Activated T-helper 17 cell treated with anti-CD3 and anti-CD28 coated beads, Interleukin-2, amount 50 U/mL, for 72 hours (primary cell): ENCODE measurements around the gene TMCC1. TPM values are rescaled to one million over a fixed set of nuclear protein-coding genes. Genes with fewer than 3 reads are reported as not detected.
"Not testable (repeated sequence)": the region's sequence is repeated elsewhere in the genome, so short reads cannot be mapped to it uniquely, and the experiment has no call there.

Experiments
- ATAC-seq: fragments of 150-1000 bp; cut with Tn5 transposase; replicated peaks from 2 replicates; pipeline ENCODE4 v1.10.0; 2021; ENCODE audit warnings: mild to moderate bottlenecking, moderate library complexity
- H3K27ac Mint-ChIP-seq: one replicate; pipeline ENCODE4 v1.8.0; 2022; ENCODE audit warnings: mixed read lengths
- H3K27me3 Mint-ChIP-seq: one replicate; pipeline ENCODE4 v1.8.0; 2022; ENCODE audit warnings: mixed read lengths
- H3K36me3 Mint-ChIP-seq: one replicate; pipeline ENCODE4 v1.8.0; 2022; ENCODE audit warnings: low read depth, mild to moderate bottlenecking, mixed read lengths
- H3K4me1 Mint-ChIP-seq: one replicate; pipeline ENCODE4 v1.8.0; 2022; ENCODE audit warnings: mixed read lengths
- H3K4me3 Mint-ChIP-seq: one replicate; pipeline ENCODE4 v1.8.0; 2022; ENCODE audit warnings: mild to moderate bottlenecking, mixed read lengths
- H3K9me3 Mint-ChIP-seq: one replicate; pipeline ENCODE4 v1.8.0; 2022; ENCODE audit warnings: mixed read lengths
- total RNA-seq, 2 donors: library from RNA; stranded (reverse); gene quantifications; one replicate each; pipeline ENCODE4 v1.2.3, GENCODE V29; 2022

TMCC1 gene
- total RNA-seq, 2 donors from 2014 or later: 16.4 to 19.5 TPM

- Mint-ChIP-seq H3K9me3 (no peaks in the 10 kb centered on the region), H3K4me1 (peaks cover 7% of the 10 kb centered on the region), H3K36me3 (no peaks in the 10 kb centered on the region), H3K27me3 (no peaks in the 10 kb centered on the region), H3K4me3 (no peak overlapping the region), H3K27ac (no peak overlapping the region)
- ATAC-seq: no peak
Measured at GRCh38 chr3:129695230-129695629, 198.3 kb downstream of the TMCC1 start.

- H3K4me1 Mint-ChIP-seq: peaks cover 8% of the 10 kb centered on the region
- no peaks in the 10 kb centered on the region for H3K36me3 Mint-ChIP-seq
- H3K4me3 Mint-ChIP-seq: no peak overlapping the region
- no peak overlapping the region for H3K27ac Mint-ChIP-seq
- no peak for ATAC-seq
- H3K9me3 Mint-ChIP-seq: no peaks in the 10 kb centered on the region
- H3K27me3 Mint-ChIP-seq: no peaks in the 10 kb centered on the region
Measured at GRCh38 chr3:129694228-129694627, 199.3 kb downstream of the TMCC1 start.

GRCh38 chr3:129692743-129693142 lies 200.8 kb downstream of the TMCC1 start:
- no peak for ATAC-seq
- H3K27ac Mint-ChIP-seq: no peak overlapping the region
- H3K4me3 Mint-ChIP-seq: no peak overlapping the region
- no peaks in the 10 kb centered on the region for H3K27me3 Mint-ChIP-seq
- H3K36me3 Mint-ChIP-seq: no peaks in the 10 kb centered on the region
- peaks cover 8% of the 10 kb centered on the region for H3K4me1 Mint-ChIP-seq
- no peaks in the 10 kb centered on the region for H3K9me3 Mint-ChIP-seq

- no peak overlapping the region for H3K27ac Mint-ChIP-seq
- peaks cover 8% of the 10 kb centered on the region for H3K4me1 Mint-ChIP-seq
- no peak overlapping the region for H3K4me3 Mint-ChIP-seq
- H3K36me3 Mint-ChIP-seq: no peaks in the 10 kb centered on the region
- no peaks in the 10 kb centered on the region for H3K27me3 Mint-ChIP-seq
- ATAC-seq: no peak
- no peaks in the 10 kb centered on the region for H3K9me3 Mint-ChIP-seq
Measured at GRCh38 chr3:129690963-129691362, 202.5 kb downstream of the TMCC1 start.

GRCh38 chr3:129690406-129690805 lies 203.1 kb downstream of the TMCC1 start:
- peaks cover 12% of the 10 kb centered on the region for H3K4me1 Mint-ChIP-seq
- ATAC-seq: peak; percentile 85
- no peaks in the 10 kb centered on the region for H3K27me3 Mint-ChIP-seq
- no peaks in the 10 kb centered on the region for H3K36me3 Mint-ChIP-seq
- no peaks in the 10 kb centered on the region for H3K9me3 Mint-ChIP-seq
- no peak overlapping the region for H3K27ac Mint-ChIP-seq
- H3K4me3 Mint-ChIP-seq: no peak overlapping the region

- no peaks in the 10 kb centered on the region for H3K27me3 Mint-ChIP-seq
- H3K9me3 Mint-ChIP-seq: no peaks in the 10 kb centered on the region
- H3K4me3 Mint-ChIP-seq: no peak overlapping the region
- peaks cover 12% of the 10 kb centered on the region for H3K4me1 Mint-ChIP-seq
- H3K27ac Mint-ChIP-seq: no peak overlapping the region
- no peaks in the 10 kb centered on the region for H3K36me3 Mint-ChIP-seq
- no peak for ATAC-seq
Measured at GRCh38 chr3:129689036-129689435, 204.5 kb downstream of the TMCC1 start.

- Mint-ChIP-seq H3K36me3 (no peaks in the 10 kb centered on the region), H3K4me1 (peaks cover 12% of the 10 kb centered on the region), H3K27ac (no peak overlapping the region), H3K9me3 (no peaks in the 10 kb centered on the region), H3K4me3 (no peak overlapping the region), H3K27me3 (no peaks in the 10 kb centered on the region)
- no peak for ATAC-seq
Measured at GRCh38 chr3:129688271-129688895, 205.1 kb downstream of the TMCC1 start.

GRCh38 chr3:129687586-129688125 lies 205.9 kb downstream of the TMCC1 start:
- Mint-ChIP-seq H3K36me3 (no peaks in the 10 kb centered on the region), H3K4me3 (no peak overlapping the region), H3K27ac (no peak overlapping the region), H3K27me3 (no peaks in the 10 kb centered on the region), H3K4me1 (peaks cover 12% of the 10 kb centered on the region), H3K9me3 (no peaks in the 10 kb centered on the region)
- no peak for ATAC-seq

GRCh38 chr3:129686941-129687340 lies 206.6 kb downstream of the TMCC1 start:
- no peak for ATAC-seq
- Mint-ChIP-seq H3K27ac (no peak overlapping the region), H3K4me3 (no peak overlapping the region), H3K4me1 (peaks cover 12% of the 10 kb centered on the region), H3K9me3 (no peaks in the 10 kb centered on the region), H3K36me3 (no peaks in the 10 kb centered on the region), H3K27me3 (no peaks in the 10 kb centered on the region)

GRCh38 chr3:129684270-129684669 lies 209.2 kb downstream of the TMCC1 start:
- Mint-ChIP-seq H3K27ac (no peak overlapping the region), H3K9me3 (no peaks in the 10 kb centered on the region), H3K4me3 (no peak overlapping the region), H3K27me3 (no peaks in the 10 kb centered on the region), H3K36me3 (no peaks in the 10 kb centered on the region), H3K4me1 (peaks cover 4% of the 10 kb centered on the region)
- no peak for ATAC-seq

- H3K27ac Mint-ChIP-seq: no peak overlapping the region
- no peak for ATAC-seq
- H3K27me3 Mint-ChIP-seq: no peaks in the 10 kb centered on the region
- H3K9me3 Mint-ChIP-seq: no peaks in the 10 kb centered on the region
- peaks cover 4% of the 10 kb centered on the region for H3K4me1 Mint-ChIP-seq
- H3K4me3 Mint-ChIP-seq: no peak overlapping the region
- no peaks in the 10 kb centered on the region for H3K36me3 Mint-ChIP-seq
Measured at GRCh38 chr3:129683201-129683600, 210.3 kb downstream of the TMCC1 start.

- no peaks in the 10 kb centered on the region for H3K27me3 Mint-ChIP-seq
- H3K4me1 Mint-ChIP-seq: no peaks in the 10 kb centered on the region
- no peaks in the 10 kb centered on the region for H3K9me3 Mint-ChIP-seq
- H3K36me3 Mint-ChIP-seq: no peaks in the 10 kb centered on the region
- H3K4me3 Mint-ChIP-seq: no peak overlapping the region
- no peak for ATAC-seq
- H3K27ac Mint-ChIP-seq: no peak overlapping the region
Measured at GRCh38 chr3:129676985-129677384, 216.5 kb downstream of the TMCC1 start.

GRCh38 chr3:129674798-129675123 lies 218.8 kb downstream of the TMCC1 start:
- peaks cover 17% of the 10 kb centered on the region for H3K36me3 Mint-ChIP-seq
- H3K4me3 Mint-ChIP-seq, H3K27me3 Mint-ChIP-seq, H3K9me3 Mint-ChIP-seq, ATAC-seq, H3K4me1 Mint-ChIP-seq, H3K27ac Mint-ChIP-seq: not testable (repeated sequence)

- Mint-ChIP-seq H3K36me3 (peaks cover 17% of the 10 kb centered on the region), H3K9me3 (no peaks in the 10 kb centered on the region), H3K27ac (no peak overlapping the region)
Measured at GRCh38 chr3:129673897-129674797, 219.4 kb downstream of the TMCC1 start.

GRCh38 chr3:129673012-129673411 lies 220.5 kb downstream of the TMCC1 start:
- Mint-ChIP-seq H3K4me1 (no peaks in the 10 kb centered on the region), H3K27me3 (no peaks in the 10 kb centered on the region), H3K36me3 (peaks cover 17% of the 10 kb centered on the region), H3K4me3 (no peak overlapping the region), H3K9me3 (no peaks in the 10 kb centered on the region), H3K27ac (no peak overlapping the region)
- ATAC-seq: no peak

More at GRCh38 chr3:129673897-129674797, 219.4 kb downstream of the TMCC1 start:
- Mint-ChIP-seq H3K27me3 (no peaks in the 10 kb centered on the region), H3K4me1 (no peaks in the 10 kb centered on the region), H3K4me3 (no peak overlapping the region)
- ATAC-seq: no peak
